NCI-H187 treated with DMSO at 0.1 percent for 48 hours (cell line): ENCODE data around the gene NOC4L.

Experiments
- DNase-seq: peaks from one replicate; lab custom pipeline; 2025; lab: John Stamatoyannopoulos, UW

NOC4L gene

GRCh38 chr12:132156573-132157325, 12.5 kb downstream of the NOC4L start:
- DNase-seq: no peak

GRCh38 chr12:132157733-132158409, 13.6 kb downstream of the NOC4L start:
- no peak for DNase-seq

- no peak for DNase-seq
Observed at GRCh38 chr12:132158677-132159554, 14.7 kb downstream of the NOC4L start.

DNA sequence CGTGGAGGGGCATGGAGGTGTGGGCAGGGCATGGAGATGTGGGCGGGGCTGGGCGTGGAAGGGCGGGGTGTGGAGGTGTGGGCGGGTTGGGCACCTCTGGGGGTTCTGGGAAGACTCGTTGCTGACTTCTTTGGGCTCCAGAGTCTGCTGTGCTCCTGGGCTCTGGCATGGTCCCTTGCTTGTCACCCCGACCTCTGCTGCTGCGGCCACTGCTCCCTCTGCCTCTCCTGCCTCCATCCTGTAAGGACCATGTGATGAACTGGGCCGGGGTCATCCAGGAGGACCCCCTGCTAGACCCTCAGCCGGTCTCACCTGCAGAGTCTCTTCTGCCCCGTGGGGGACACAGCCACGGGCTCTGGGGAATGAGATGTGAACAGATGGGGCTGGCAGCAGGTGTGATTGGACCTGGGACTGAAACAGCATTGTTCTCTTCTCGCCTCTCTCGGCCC, 15.3 kb downstream of the NOC4L start:
- no peak for DNase-seq

DNA sequence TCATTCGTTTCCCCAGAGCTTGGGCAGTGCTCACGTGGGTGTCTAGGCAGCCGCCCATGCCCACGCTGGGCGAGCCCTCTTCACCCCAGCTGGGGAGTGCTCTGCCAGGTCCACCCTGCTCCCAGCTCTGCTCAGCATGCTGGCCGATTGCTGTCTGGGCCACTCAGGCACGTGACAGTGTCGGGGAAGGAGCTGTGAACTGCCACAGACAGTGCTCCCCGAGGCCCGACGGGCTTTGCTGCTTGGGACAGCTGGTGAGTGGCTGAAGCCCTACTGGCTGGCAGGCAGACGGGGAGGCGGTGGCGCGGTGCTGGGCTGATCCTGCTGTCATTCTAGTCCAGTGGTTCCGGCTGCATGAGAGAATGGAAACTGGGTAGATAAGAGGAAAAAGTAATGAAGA, 15.8 kb downstream of the NOC4L start:
- no peak for DNase-seq

GRCh38 chr12:132160601-132161035, 16.4 kb downstream of the NOC4L start:
- DNase-seq: no peak

DNA sequence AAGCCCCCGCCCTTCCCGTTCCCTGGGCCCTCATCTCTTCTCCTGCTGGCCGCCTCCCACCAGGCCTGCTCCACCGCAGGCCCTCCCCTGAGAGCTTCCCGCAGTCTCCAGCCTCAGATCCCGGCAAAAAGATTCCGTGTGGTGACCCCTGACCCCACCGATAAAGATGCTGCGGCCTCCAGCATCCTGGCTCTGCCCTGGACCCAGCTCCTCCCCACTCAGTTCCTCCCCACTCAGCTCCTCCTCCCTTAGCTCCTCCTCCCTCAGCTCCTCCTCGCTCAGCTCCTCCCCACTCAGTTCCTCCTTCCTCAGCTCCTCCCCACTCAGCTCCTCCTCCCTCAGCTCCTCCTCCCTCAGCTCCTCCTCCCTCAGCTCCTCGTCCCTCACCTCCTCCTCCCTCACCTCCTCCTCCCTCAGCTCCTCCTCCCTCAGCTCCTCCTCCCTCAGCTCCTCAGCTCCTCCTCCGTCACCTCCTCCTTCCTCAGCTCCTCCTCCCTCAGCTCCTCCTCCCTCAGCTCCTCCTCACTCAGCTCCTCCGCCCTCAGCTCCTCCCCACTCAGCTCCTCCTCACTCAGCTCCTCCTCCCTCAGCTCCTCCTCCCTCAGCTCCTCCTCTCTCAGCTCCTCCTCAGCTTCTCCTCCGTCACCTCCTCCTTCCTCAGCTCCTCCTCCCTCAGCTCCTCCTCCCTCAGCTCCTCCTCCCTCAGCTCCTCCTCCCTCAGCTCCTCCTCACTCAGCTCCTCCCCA, 17.0 kb downstream of the NOC4L start:
- DNase-seq: no peak

GRCh38 chr12:132161796-132162507, 17.7 kb downstream of the NOC4L start:
- DNase-seq: no peak

GRCh38 chr12:132162508-132163031, 18.3 kb downstream of the NOC4L start:
- no peak for DNase-seq

GRCh38 chr12:132163041-132163910, 19.0 kb downstream of the NOC4L start:
- DNase-seq: no peak

DNA sequence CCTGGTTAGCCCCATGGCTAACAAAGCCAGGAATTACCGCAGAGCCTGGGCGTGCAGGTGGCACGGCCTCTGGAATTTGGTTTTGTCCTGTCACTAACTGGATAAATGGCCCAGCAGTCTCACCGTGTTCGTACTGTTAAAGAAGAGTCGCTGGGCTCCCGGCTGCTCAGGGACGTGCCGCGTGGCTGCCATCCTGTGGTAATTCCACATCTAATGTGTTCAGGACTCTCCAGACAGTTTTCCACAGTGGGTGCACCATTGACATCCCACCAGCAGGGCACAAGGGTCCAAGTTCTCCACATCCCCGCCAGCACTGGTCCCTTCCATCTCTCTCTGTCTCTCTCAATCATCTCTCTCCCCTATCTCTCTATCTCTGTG, 19.6 kb downstream of the NOC4L start:
- DNase-seq: no peak

DNA sequence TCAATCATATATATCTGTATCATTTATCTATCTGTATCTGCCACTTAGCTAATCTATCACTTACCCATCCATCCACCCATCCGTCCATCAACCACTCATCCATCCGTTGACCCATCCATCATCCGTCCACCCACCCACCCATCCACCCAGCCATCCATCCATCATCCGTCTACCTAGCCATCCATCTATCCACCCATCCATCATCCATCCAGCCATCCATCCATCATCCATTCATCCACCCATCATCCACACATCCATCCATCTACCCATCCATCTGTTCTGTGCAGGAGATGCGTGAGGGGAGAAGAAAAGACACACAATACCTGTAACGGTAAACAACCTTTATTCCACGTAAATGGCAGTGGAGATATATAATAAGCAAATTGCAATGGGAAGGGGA, 20.2 kb downstream of the NOC4L start:
- no peak for DNase-seq

GRCh38 chr12:132165584-132165983, 21.3 kb downstream of the NOC4L start:
- no peak for DNase-seq

GRCh38 chr12:132166093-132166492, 21.8 kb downstream of the NOC4L start:
- no peak for DNase-seq

- DNase-seq: no peak
Observed at GRCh38 chr12:132166801-132167591, 22.7 kb downstream of the NOC4L start.

DNA sequence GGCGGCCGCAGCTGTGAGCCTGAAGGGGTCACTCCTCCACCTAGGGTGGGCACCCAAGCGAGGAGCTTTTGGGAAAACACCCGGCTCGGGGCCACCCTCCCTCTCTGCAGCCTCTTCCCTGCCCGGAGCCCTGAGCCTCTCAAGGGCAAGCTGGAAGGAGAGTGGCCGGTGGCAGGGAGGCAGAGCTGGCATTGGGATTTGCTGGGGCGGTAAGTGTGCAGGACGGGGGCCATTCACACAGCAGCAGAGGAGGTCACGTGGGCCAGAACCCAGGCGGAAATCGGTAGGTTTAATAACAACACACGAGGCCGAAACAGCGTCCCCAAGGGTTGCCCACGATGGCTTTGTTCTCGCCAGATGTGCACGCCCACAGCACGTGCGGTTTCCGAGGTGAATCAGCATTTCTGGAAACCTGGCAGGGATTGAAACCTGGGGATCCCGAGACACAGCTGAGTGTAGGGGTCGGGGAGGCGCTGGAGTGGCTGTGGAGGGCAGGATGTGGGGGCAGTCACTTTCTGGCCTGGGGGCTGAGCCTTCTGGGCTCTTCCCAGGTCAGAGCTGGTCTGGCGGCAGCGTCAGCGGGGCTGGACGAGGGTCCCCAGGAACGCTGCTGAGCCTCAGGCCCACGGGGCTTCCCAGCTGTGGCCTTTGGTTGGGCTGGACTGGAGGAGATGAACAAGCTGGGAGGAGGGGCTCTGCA, 23.5 kb downstream of the NOC4L start:
- no peak for DNase-seq

DNA sequence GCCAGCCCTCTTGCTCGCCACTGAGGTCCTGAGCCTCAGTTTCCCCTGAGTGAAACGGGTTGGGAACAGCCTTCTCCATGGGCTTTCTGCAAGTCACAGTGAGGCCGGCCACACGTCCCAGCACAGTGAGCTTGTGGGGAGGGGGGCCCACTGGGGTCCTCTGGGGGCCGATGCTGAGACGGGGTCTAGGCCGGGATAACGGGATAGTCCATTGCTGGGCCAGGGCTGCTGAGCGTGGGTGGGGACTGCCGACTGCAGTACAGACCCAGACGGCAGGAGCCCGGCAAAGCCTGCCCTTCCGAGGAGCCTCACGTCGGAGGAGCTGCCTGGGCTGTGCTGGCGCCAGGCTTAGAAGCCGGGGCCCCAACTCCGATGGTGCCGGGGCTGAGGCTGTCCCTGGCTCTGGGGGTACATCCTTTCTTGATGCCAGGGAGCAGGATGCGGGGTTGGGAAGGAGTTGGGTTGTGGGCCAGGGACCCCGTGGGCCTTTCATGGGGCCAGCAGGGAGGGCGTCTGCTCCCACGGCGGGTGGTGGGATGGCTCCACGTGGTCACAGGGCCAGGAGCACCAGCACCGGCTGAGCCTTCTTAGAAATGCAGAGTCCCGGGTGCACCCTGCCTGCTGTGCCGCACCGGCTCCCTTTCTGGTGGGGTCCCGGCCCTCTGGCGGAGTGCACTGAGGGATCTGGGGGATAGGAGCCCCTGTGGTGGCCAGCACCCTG, 24.2 kb downstream of the NOC4L start:
- no peak for DNase-seq

GRCh38 chr12:132169376-132169775, 25.1 kb downstream of the NOC4L start:
- DNase-seq: no peak
